Activated CD4-positive, CD25-positive, alpha-beta regulatory T cell treated with anti-CD3 and anti-CD28 coated beads, Interleukin-2, amount 50 U/mL, for 16 hours (primary cell): ENCODE data around the gene MOV10.

Experiments used
- DNase-seq: peaks from one replicate; pipeline ENCODE4 v3.0.0-alpha.2; 2020; ENCODE audit warnings: low read depth, low spot score

MOV10 gene

DNA sequence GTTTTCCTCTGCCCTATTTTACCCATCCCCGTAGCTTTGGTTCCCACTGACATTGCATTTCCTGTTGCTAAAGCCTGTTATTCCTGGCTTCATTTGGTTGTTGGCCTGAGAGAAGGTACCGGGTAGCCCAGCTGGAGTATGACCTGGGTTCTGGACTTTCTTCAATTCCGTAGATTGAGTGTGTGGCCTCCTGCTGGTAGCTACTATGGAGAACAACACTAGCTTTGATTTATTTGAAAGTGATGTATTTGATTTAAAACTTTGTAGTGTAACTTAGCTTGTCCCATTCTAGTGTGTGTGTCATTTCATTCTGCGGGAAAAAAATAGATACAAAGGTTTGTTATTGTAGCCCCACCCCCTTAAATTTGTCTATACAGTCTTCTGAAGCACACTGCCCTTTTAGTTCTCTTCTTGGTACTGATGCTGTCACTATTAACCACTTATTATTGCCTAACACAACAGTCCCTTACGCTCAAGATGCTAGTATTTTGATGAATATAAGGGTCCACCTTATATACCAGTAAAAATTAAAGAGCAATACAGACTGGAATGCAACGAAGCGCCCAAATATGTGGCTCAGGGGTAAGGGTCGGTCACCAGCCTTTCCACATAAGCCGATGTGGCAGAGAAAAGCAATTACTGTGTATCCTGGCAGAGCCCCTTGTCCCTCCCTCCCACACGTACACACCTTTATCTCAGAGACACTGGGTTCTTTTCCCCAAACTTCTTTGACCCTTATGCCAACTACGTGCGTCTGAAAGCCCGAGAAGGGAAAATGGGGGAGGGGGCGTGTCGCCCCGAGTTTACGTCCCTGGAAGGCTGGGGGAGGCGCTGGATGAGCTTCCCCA is 643 bp upstream of the MOV10 start:
- DNase-seq: no peak

GRCh38 chr1:112674986-112675727 is 698 bp downstream of the MOV10 start:
- no peak for DNase-seq

GRCh38 chr1:112675728-112676381 is 1.4 kb downstream of the MOV10 start:
- DNase-seq: no peak

DNA sequence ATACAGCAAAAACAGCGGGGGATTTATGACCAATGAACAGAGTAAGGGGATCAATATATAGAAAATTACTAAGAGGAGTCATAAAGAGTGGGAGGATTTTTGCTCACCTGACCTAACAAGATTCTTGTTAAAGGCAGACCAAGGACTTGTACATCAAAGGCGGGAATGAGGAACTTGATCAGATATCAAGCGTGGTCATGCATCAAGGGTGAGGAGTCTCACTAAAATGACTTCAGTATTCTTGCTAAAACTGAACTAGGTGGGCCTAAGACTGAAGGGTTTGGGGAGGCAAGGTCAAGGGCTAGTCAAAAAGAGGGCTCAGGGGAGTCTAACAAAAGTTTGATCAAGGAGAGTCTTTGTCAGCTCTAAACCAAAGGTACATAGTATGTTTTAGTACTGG is 2.1 kb downstream of the MOV10 start:
- DNase-seq: no peak

DNA sequence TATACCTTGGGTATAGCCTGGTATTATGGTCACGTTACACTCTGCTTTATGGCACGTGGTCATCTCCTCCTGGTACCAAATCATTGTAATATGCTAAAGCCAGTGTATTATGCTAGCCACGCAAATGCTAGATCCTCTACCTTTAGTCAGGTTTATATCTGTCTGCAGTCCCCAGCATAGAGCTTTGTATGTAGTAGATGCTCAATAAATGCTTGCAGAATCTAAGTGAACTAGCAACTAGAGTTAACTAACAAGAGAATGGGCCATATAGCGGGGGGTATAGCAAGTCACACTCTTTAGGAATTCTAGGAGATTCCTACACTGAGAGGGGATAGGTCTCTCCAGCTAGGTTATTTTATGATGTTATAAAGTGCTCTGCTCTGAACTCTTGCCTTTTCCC is 3.0 kb downstream of the MOV10 start:
- DNase-seq: no peak

DNA sequence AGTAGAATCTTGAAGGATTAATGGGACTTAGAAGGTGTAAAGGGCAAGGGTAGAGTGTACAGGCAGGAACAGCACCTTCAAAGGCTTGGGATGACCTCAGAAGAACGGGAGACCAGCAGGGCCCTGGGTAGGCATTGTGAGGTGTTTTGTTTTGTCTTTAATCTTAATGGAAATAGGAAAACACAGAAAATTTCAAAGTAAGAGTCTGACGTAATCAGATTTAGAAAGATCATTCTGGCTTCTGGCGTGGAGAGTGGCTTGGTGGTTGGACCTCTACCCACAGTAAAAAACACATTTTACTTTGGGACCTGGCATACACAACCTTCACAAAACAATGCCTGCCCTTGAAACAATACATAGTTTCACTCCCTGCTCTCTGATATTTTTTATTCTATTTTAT is 4.1 kb downstream of the MOV10 start:
- DNase-seq: no peak

GRCh38 chr1:112685913-112686312 is 11.5 kb downstream of the MOV10 start:
- DNase-seq: no peak

GRCh38 chr1:112686417-112686816 is 12.0 kb downstream of the MOV10 start:
- DNase-seq: no peak

GRCh38 chr1:112686835-112687234 is 12.4 kb downstream of the MOV10 start:
- DNase-seq: no peak

GRCh38 chr1:112687361-112687760 is 12.9 kb downstream of the MOV10 start:
- DNase-seq: no peak

GRCh38 chr1:112687785-112688496 is 13.5 kb downstream of the MOV10 start:
- DNase-seq: no peak

DNA sequence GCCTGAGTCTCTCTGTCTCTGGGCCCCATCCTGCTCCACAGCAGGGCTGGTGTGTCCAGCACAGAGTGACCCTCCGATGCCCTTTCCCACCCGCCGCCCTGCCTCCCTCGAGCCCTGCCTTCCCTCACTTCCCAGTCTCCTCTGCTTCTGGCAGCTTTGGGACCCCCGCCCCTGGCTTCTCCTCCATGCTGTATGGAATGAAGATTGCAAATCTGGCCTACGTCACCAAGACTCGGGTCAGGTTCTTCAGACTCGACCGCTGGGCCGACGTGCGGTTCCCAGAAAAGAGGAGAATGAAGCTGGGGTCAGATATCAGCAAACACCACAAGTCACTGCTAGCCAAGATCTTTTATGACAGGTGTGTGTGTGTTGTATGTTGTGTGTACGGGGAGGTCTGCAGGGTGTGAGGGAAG is 14.3 kb downstream of the MOV10 start:
- no peak for DNase-seq

DNA sequence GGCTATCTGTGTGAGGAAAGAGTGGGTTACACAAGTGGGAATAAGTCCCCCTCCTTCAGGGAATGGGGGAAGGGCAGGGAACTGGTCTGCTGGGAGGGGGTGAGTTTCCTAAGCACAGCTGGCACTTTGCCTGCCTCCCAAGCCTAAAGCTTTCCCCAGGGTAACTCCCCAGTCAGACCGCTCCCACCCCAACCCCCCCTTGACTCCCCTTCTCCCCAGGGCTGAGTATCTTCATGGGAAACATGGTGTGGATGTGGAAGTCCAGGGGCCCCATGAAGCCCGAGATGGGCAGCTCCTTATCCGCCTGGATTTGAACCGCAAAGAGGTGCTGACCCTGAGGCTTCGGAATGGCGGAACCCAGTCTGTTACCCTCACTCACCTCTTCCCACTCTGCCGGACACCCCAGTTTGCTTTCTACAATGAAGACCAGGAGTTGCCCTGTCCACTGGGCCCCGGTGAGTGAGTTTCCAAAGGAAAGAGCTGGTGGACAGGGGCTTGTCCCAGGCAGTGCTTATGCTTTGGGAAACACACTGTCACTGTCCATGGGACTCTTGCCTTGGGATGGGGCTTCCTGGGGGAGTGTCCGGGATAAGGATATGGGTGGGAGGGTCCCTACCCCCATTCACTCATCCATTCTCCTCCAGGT is 14.9 kb downstream of the MOV10 start:
- no peak for DNase-seq

- DNase-seq: no peak
Measured at GRCh38 chr1:112689842-112690237, 15.4 kb downstream of the MOV10 start.

GRCh38 chr1:112692681-112693080 is 18.2 kb downstream of the MOV10 start:
- DNase-seq: no peak

- no peak for DNase-seq
Measured at GRCh38 chr1:112693821-112694220, 19.4 kb downstream of the MOV10 start.

DNA sequence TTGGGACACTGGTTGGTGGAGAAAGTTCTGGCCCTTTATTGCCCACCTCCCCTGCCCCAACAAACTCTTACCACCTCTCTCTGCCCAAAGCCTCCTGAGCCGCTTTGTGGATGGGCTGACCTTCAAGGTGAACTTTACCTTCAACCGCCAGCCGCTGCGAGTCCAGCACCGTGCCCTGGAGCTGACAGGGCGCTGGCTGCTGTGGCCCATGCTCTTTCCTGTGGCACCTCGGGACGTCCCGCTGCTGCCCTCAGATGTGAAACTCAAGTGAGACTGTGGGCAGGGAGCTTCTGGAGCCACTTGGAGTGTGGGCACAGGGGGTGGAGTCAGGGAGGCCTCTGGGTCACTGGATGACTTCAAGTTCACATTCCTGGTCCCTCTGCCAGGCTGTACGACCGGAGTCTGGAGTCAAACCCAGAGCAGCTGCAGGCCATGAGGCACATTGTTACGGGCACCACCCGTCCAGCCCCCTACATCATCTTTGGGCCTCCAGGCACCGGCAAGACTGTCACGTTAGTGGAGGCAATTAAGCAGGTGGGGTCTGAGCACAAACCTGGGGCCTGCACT is 20.0 kb downstream of the MOV10 start:
- no peak for DNase-seq

DNA sequence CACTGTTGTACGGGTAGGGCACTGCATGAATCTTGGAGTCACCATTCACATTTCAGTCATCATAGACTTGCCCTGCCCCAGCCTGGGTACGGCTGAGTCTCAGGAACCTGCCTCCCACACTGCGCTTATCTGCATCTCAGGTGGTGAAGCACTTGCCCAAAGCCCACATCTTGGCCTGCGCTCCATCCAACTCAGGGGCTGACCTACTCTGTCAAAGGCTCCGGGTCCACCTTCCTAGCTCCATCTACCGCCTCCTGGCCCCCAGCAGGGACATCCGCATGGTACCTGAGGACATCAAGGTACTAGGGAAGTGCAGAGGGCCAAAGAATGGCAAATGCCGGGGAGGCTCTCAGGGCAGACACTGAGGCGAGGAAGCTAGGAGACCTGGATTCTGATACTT is 20.8 kb downstream of the MOV10 start:
- DNase-seq: no peak

DNA sequence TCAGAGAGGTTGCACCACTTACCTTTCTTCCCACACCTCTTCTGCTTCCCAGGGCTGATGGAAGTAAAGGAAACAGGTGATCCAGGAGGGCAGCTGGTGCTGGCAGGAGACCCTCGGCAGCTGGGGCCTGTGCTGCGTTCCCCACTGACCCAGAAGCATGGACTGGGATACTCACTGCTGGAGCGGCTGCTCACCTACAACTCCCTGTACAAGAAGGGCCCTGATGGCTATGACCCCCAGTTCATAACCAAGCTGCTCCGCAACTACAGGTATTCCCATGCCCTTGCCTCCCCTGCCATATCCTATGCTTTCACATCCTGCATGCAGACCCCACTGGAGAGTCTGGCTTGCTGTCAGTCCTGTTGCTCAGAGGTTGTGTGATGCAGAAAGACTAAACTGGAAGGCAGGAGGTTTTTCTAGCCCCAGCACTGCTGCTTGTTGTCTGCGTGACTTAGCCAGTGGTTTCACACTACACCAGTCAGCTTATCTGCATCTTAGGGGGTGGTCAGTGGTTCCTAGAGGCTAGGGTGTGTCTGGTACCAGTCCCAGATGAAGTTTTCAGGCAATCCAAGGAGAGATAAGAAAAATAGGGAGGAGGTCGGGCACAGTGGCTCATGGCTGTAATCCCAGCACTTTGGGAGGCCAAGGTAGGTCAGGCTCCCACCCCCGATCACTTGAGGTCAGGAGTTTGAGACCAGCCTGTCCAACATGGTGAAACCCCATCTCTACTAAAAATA is 22.3 kb downstream of the MOV10 start:
- DNase-seq: no peak

DNA sequence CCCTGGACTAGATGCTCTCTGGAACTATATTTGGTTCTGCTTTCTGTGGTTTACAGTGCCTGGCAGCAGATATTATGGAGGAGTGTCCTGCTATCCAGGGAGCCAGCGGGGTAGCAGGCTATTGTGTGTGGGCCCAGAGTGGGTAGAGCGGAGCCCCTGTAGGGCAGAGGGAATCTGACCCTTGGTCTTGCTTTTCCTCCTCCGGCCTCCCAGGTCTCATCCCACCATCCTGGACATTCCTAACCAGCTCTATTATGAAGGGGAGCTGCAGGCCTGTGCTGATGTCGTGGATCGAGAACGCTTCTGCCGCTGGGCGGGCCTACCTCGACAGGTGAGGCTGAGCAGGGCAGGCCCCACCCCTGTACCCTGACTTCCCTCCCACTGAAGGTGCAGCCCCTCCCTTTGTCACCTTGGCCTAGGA is 23.3 kb downstream of the MOV10 start:
- no peak for DNase-seq
